Middle frontal gyrus (tissue), 1 donor: ENCODE data around the gene DKKL1.

ENCODE experiments used
- DNase-seq: peaks from one replicate; pipeline ENCODE4 v3.0.0-alpha.2; 2015; ENCODE audit warnings: low spot score; ENCODE audit errors: extremely low spot score

Gene DKKL1

DNA sequence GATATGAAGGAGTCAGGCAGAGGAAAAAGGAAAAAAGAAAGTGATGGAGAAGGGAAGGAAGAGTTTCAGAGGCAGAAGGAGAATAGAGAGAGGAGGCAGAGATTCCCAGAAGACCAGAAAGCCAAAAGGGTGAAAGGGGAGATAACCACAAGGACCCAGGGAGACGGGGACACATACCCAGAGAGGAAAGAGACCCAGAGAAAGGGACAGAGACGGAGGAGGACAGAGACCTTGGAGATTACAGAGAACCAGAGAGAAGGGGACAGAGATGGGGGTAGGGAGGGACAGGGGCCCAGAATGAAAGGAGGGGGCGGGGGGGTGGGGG, 58.2 kb downstream of the DKKL1 start:
- no peak for DNase-seq

- DNase-seq = no peak
Measured at GRCh38 chr19:49422407-49423070, 58.9 kb downstream of the DKKL1 start.

- DNase-seq = no peak
Measured at GRCh38 chr19:49423071-49423984, 59.7 kb downstream of the DKKL1 start, which contains the start of gene PTH2. PTH2 (minus strand) TSS chr19:49423441; CDS start chr19:49423339, 102 bp downstream.

DNA sequence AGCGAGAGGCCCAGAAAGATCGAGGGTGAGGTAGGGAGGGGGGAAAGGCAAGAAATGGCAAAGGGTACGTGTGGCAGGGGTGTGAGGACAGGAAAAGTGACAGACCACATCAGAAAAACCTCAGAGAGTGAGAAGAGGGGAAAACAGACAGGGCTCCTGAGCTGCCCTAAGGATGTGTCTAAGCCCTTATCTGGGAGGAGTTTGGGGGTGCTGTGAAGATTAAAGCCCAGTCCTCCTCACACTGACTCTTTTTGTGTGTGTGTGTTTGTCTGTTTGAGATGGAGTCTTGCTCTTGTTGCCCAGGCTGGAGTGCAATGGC, 60.3 kb downstream of the DKKL1 start:
- DNase-seq = no peak
